ENCODE measurements around the gene AFF4.

AFF4 gene

GRCh38 chr5:132853323-132853722 lies 110.1 kb downstream of the AFF4 start (continued):
- TF ChIP-seq, protein P1, sequence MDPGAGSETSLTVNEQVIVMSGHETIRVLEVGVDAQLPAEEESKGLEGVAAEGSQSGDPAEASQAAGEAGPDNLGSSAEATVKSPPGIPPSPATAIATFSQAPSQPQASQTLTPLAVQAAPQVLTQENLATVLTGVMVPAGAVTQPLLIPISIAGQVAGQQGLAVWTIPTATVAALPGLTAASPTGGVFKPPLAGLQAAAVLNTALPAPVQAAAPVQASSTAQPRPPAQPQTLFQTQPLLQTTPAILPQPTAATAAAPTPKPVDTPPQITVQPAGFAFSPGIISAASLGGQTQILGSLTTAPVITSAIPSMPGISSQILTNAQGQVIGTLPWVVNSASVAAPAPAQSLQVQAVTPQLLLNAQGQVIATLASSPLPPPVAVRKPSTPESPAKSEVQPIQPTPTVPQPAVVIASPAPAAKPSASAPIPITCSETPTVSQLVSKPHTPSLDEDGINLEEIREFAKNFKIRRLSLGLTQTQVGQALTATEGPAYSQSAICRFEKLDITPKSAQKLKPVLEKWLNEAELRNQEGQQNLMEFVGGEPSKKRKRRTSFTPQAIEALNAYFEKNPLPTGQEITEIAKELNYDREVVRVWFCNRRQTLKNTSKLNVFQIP (CRISPR knock-in tag; IDR thresholded peaks at IDR 0.05; ENCODE audit: borderline replicate concordance, low read depth): no peak
- no peak for TF ChIP-seq ZNF565 (CRISPR knock-in tag; conservative IDR thresholded peaks at IDR 0.05; ENCODE audit: low read depth)
- no peak for TF ChIP-seq TOX (CRISPR knock-in tag; IDR thresholded peaks at IDR 0.05; ENCODE audit: borderline replicate concordance)
- no peak for TF ChIP-seq CSDC2 (CRISPR knock-in tag; IDR thresholded peaks at IDR 0.05)
- TF ChIP-seq ARNTL (CRISPR knock-in tag; IDR thresholded peaks at IDR 0.05; ENCODE audit: borderline replicate concordance, low read depth): no peak
- no peak for TF ChIP-seq ESRRG (CRISPR knock-in tag; IDR thresholded peaks at IDR 0.05)
- no peak for TF ChIP-seq ZNF70 (CRISPR knock-in tag; IDR thresholded peaks at IDR 0.05)
- TF ChIP-seq OSR1 (CRISPR knock-in tag; IDR thresholded peaks at IDR 0.05): no peak
- TF ChIP-seq ZNF8 (CRISPR knock-in tag; IDR thresholded peaks at IDR 0.05): no peak
- no peak for TF ChIP-seq PPARA (CRISPR knock-in tag; IDR thresholded peaks at IDR 0.05; ENCODE audit: borderline replicate concordance)

- no peak for ATAC-seq
- TF ChIP-seq BACH2 (CRISPR knock-in tag; IDR thresholded peaks at IDR 0.05; ENCODE audit: borderline replicate concordance): no peak
Observed at GRCh38 chr5:132850066-132850465, 113.4 kb downstream of the AFF4 start.

GRCh38 chr5:132849347-132849746 lies 114.1 kb downstream of the AFF4 start:
- no peak for TF ChIP-seq TCF4 (CRISPR knock-in tag; IDR thresholded peaks at IDR 0.05; ENCODE audit: borderline replicate concordance)
- no peak for ATAC-seq

DNA sequence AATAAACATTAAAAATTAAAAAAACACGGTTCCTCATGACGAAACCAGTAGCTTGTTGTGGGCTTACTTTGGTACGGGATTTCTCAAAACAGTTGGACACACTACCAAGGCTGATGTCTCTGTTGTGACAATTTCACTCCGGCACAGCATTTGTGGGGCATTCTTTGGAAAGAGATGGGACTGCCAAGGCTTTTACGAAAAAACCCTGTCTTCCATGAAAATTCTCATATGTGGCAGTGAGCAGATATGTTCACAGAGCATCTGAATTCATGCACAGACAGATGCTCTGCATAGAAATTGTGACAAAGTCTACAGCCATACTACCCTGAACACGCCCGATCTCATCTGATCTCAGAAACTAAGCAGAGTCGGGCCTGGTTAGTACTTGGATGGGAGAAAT lies 115.2 kb downstream of the AFF4 start:
- no peak for ATAC-seq
- TF ChIP-seq ZNF70 (CRISPR knock-in tag; IDR thresholded peaks at IDR 0.05) (no peak), CSDC2 (CRISPR knock-in tag; IDR thresholded peaks at IDR 0.05) (no peak), ZNF8 (CRISPR knock-in tag; IDR thresholded peaks at IDR 0.05) (no peak), PPARA (CRISPR knock-in tag; IDR thresholded peaks at IDR 0.05; ENCODE audit: borderline replicate concordance) (no peak), BACH2 (CRISPR knock-in tag; IDR thresholded peaks at IDR 0.05; ENCODE audit: borderline replicate concordance) (no peak), TOX (CRISPR knock-in tag; IDR thresholded peaks at IDR 0.05; ENCODE audit: borderline replicate concordance) (no peak), OSR1 (CRISPR knock-in tag; IDR thresholded peaks at IDR 0.05) (no peak), TCF4 (CRISPR knock-in tag; IDR thresholded peaks at IDR 0.05; ENCODE audit: borderline replicate concordance) (no peak), SNAI2 (CRISPR knock-in tag; IDR thresholded peaks at IDR 0.05) (no peak), ZFP30 (CRISPR knock-in tag; IDR thresholded peaks at IDR 0.05) (no peak), ISL1 (CRISPR knock-in tag; IDR thresholded peaks at IDR 0.05) (no peak), ZFP3 (CRISPR knock-in tag; IDR thresholded peaks at IDR 0.05) (no peak), ARNTL (CRISPR knock-in tag; IDR thresholded peaks at IDR 0.05; ENCODE audit: borderline replicate concordance, low read depth) (no peak), ESRRG (CRISPR knock-in tag; IDR thresholded peaks at IDR 0.05) (no peak)
- TF ChIP-seq, protein P2, sequence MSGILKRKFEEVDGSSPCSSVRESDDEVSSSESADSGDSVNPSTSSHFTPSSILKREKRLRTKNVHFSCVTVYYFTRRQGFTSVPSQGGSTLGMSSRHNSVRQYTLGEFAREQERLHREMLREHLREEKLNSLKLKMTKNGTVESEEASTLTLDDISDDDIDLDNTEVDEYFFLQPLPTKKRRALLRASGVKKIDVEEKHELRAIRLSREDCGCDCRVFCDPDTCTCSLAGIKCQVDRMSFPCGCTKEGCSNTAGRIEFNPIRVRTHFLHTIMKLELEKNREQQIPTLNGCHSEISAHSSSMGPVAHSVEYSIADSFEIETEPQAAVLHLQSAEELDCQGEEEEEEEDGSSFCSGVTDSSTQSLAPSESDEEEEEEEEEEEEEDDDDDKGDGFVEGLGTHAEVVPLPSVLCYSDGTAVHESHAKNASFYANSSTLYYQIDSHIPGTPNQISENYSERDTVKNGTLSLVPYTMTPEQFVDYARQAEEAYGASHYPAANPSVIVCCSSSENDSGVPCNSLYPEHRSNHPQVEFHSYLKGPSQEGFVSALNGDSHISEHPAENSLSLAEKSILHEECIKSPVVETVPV (CRISPR knock-in tag; IDR thresholded peaks at IDR 0.05): no peak
- TF ChIP-seq, protein P3, sequence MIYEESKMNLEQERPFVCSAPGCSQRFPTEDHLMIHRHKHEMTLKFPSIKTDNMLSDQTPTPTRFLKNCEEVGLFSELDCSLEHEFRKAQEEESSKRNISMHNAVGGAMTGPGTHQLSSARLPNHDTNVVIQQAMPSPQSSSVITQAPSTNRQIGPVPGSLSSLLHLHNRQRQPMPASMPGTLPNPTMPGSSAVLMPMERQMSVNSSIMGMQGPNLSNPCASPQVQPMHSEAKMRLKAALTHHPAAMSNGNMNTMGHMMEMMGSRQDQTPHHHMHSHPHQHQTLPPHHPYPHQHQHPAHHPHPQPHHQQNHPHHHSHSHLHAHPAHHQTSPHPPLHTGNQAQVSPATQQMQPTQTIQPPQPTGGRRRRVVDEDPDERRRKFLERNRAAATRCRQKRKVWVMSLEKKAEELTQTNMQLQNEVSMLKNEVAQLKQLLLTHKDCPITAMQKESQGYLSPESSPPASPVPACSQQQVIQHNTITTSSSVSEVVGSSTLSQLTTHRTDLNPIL (CRISPR knock-in tag; IDR thresholded peaks at IDR 0.05; ENCODE audit: low read depth): no peak
- TF ChIP-seq, protein P4, sequence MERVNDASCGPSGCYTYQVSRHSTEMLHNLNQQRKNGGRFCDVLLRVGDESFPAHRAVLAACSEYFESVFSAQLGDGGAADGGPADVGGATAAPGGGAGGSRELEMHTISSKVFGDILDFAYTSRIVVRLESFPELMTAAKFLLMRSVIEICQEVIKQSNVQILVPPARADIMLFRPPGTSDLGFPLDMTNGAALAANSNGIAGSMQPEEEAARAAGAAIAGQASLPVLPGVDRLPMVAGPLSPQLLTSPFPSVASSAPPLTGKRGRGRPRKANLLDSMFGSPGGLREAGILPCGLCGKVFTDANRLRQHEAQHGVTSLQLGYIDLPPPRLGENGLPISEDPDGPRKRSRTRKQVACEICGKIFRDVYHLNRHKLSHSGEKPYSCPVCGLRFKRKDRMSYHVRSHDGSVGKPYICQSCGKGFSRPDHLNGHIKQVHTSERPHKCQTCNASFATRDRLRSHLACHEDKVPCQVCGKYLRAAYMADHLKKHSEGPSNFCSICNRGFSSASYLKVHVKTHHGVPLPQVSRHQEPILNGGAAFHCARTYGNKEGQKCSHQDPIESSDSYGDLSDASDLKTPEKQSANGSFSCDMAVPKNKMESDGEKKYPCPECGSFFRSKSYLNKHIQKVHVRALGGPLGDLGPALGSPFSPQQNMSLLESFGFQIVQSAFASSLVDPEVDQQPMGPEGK (CRISPR knock-in tag; IDR thresholded peaks at IDR 0.05; ENCODE audit: borderline replicate concordance): no peak

- no peak for ATAC-seq
- no peak for TF ChIP-seq ARNTL (CRISPR knock-in tag; IDR thresholded peaks at IDR 0.05; ENCODE audit: borderline replicate concordance, low read depth)
- TF ChIP-seq ZNF8 (CRISPR knock-in tag; IDR thresholded peaks at IDR 0.05): no peak
- TF ChIP-seq ZC3H10 (CRISPR knock-in tag; IDR thresholded peaks at IDR 0.05): no peak
- TF ChIP-seq PPARA (CRISPR knock-in tag; IDR thresholded peaks at IDR 0.05; ENCODE audit: borderline replicate concordance): no peak
- TF ChIP-seq, protein P1 (CRISPR knock-in tag; IDR thresholded peaks at IDR 0.05; ENCODE audit: borderline replicate concordance, low read depth): no peak
- TF ChIP-seq, protein P4 (CRISPR knock-in tag; IDR thresholded peaks at IDR 0.05; ENCODE audit: borderline replicate concordance): no peak
- TF ChIP-seq, protein P3 (CRISPR knock-in tag; IDR thresholded peaks at IDR 0.05; ENCODE audit: low read depth): no peak
- no peak for TF ChIP-seq OSR1 (CRISPR knock-in tag; IDR thresholded peaks at IDR 0.05)
Observed at GRCh38 chr5:132841305-132841704, 122.1 kb downstream of the AFF4 start.
